NCI-H2196 treated with DMSO at 0.1 percent for 48 hours (cell line): ENCODE measurements around the gene FRMPD3.

Experiments used
- DNase-seq: peaks from one replicate; lab custom pipeline; 2025; ENCODE audit not compliant: unreplicated experiment; lab: John Stamatoyannopoulos, UW

The FRMPD3 gene

DNA sequence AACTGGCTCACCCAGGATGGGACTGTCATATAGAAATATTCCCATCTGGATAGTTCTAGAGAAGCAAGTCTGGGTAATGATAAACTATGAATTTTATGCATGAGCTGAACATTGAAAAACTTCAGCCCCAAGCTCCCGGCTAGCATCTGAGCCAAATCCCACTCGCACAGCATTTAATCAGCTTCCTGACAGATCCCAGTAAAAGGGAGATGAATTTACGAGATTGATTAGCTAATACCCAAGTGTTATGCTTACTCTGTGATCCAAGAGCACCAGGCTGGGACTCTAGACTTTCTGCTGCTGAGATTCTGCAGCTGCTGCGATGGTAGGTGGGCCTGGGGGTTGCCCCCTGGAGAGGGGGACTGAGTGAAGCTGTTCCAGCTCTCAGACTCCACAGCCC is 28.0 kb downstream of the FRMPD3 start:
- DNase-seq, result no peak

DNA sequence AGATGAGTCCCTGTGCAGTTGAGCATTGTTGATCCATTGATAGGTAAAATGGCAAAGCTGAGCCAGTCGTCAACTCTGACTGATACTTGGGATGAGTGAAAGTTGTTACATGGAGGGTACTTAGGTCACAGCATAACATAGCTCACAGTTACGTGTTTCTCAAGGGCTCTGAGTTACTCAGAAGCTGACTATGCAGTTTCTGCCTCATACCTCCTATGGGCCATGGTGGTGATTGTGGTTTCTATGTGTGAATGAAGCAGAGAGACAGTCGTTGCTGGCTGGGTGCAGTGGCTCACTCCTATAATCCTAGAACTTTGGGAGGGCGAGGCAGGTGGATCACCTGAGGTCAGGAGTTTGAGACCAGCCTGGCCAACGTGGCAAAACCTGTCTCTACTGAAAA is 30.8 kb downstream of the FRMPD3 start:
- DNase-seq, result no peak

DNA sequence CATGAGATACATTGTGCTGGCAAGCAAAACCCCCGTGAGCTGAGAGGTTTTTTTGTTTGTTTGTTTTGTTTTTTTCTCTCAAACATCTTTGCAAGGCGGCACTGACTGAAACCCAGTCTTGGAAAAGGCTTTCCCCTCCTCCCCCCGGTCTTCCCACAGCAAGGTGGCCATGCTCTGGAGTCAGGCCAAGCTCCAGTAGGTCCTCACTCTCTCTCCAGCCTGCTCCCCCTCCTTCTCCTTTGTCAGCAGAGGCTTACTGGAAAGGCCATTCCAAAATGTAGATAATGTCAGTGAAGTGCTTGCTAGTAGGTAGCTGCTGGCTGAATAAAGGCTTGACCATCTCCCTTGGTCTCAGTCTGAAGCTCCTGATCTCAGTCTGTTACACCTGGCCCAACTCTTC is 32.6 kb downstream of the FRMPD3 start:
- DNase-seq, result peak; percentile 5

DNA sequence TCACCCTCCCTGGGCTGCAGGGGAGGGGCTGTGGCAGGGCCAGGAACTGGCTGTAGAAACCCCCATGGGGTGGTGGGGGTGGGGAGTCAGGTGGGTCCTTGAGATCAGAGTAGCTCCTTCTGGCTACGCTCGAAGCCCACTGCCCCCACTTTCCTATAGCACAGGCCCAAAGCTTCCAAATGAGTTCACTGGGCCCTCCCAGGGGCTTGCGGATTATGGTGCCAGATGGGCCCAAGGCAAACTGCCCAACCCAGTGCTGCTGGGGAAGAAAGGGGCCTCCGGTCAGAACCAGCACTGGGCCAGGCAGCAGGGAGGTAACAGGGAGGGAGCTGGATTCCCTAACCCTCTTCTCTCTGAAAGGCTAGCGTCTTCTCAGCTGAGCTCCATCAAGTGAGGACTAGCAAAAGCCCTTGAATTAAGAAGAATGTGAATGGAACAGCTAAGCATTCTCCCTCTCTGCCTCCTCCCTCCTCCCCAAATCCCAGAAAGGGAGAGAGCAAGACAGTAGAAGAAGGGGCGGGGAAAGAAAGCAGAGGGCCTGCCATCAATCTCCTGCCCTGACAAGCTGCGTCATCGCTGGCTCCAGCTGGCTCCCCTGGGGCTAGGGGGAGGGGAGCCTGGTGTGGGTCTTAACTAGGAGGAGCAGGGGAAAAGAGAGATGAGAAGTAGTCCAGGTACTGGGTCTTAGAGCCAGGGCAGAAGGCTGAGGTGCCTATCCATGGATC is 34.7 kb downstream of the FRMPD3 start:
- DNase-seq, result no peak

DNA sequence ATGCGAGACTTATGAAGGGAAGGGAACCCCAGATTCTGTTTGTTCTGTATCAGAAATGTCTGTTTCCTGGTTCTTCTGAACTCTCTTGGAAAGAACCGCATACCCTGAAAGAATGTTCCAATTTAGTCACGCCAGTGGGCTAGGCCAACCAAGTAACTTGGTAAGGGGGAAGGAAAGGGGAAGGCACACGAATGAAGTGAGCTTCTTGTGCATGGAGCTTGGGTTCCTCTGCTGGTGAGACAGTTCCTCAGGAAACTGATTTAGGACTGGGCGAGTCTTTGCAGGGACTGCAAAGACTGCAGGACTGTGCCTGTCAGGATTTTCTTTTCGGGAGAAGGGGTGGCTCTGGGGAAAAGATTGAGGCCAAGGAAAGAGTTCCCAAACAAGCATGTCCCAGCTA is 35.6 kb downstream of the FRMPD3 start:
- DNase-seq, result no peak

DNA sequence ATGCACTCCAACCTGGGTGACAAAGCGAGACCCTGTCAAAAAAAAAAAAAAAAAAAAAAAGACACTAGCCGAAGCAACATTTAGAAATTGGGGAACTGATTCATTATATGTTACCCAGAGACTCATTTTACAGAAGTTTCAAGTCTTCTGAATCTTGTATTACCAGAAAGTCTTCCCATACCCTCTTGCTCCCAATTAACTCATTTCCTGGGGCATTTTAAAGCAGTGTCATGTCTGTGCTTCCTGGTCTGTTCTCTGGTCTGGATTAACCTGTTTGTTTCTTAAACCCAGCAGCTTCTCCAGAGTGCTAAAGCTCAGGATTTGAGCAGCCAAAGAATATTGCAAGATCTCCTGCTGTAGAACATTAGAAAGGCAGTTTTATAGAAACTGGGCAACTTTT is 43.7 kb downstream of the FRMPD3 start:
- no peak for DNase-seq

DNA sequence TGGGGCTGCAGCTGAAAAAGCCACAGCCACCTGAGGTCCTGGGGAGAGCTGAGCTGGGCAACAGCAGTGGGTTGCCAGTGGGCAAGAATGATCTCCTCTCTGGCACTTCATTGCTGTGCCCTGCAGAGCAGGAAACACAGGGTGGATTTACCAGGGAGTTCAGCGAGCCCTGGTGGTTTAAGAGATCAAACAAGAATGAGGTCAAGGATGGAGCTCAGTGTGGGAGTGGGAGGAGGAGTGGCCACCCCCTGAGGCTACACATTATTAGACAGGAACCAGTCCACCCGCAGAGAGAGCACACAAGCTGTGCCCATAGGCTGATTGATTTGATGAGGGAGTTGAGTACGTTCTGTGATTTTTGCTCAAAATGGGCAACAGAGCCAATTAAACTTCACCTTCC is 47.3 kb downstream of the FRMPD3 start:
- no peak for DNase-seq
